ENCODE measurements around the gene AKR1C2.
"Not testable (repeated sequence)": the region's sequence is repeated elsewhere in the genome, so short reads cannot be mapped to it uniquely, and the experiment has no call there.

The AKR1C2 gene

GRCh38 chr10:4953405-4953804 is 50.3 kb downstream of the AKR1C2 start:
- no peak for DNase-seq

GRCh38 chr10:4951512-4952162 is 52.0 kb downstream of the AKR1C2 start:
- DNase-seq, result not testable (repeated sequence)

GRCh38 chr10:4947635-4948596 is 55.7 kb downstream of the AKR1C2 start:
- DNase-seq, result no peak

- DNase-seq, result no peak
These were observed 56.5 kb downstream of the AKR1C2 start for GRCh38 chr10:4947039-4947634.

- no peak for DNase-seq
These were observed 57.6 kb downstream of the AKR1C2 start for GRCh38 chr10:4945766-4946717.

- DNase-seq, result no peak
These were observed 58.8 kb downstream of the AKR1C2 start for GRCh38 chr10:4944841-4945240.

GRCh38 chr10:4943821-4944220 is 59.8 kb downstream of the AKR1C2 start:
- no peak for DNase-seq

GRCh38 chr10:4943416-4943815 is 60.2 kb downstream of the AKR1C2 start:
- not testable (repeated sequence) for DNase-seq

- not testable (repeated sequence) for DNase-seq
These were observed 60.7 kb downstream of the AKR1C2 start for GRCh38 chr10:4942931-4943330.

- DNase-seq, result no peak
These were observed 61.9 kb downstream of the AKR1C2 start for GRCh38 chr10:4941540-4942330.

- not testable (repeated sequence) for DNase-seq
These were observed 62.7 kb downstream of the AKR1C2 start for GRCh38 chr10:4940909-4941308.

- DNase-seq, result not testable (repeated sequence)
These were observed 63.6 kb downstream of the AKR1C2 start for GRCh38 chr10:4940073-4940428.

GRCh38 chr10:4939224-4940072 is 64.2 kb downstream of the AKR1C2 start:
- no peak for DNase-seq
